GM21737 (cell line): ENCODE results near the gene USPL1.
A peak's percentile ranks its signal among the peaks of the same experiment; 100 is the strongest.

Source experiments
- ATAC-seq: cut with Tn5 transposase; IDR thresholded peaks from one replicate; pipeline ENCODE4 v1.9.1; 2021; ENCODE audit warnings: mild to moderate bottlenecking, moderate library complexity; ENCODE audit not compliant: unreplicated experiment

The USPL1 gene

DNA sequence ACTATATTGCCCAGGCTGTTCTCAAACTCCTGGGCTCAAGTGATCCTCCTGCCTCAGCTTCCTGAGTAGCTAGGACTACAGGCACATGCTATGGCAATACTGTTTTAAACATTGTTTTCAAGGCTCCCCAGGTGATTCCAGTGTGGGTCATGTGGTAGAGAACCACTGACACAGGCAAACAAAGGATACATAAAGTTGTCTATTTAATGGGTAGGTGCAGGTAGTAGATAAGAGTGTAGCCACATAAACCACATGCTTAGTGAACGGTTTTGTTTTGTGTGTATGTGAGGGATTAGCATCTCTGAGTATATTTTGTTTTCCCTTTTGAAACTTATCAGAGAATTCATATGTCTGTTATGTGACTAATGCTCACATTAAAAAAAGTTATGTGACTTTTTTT lies 36.7 kb downstream of the USPL1 start:
- no peak for ATAC-seq

DNA sequence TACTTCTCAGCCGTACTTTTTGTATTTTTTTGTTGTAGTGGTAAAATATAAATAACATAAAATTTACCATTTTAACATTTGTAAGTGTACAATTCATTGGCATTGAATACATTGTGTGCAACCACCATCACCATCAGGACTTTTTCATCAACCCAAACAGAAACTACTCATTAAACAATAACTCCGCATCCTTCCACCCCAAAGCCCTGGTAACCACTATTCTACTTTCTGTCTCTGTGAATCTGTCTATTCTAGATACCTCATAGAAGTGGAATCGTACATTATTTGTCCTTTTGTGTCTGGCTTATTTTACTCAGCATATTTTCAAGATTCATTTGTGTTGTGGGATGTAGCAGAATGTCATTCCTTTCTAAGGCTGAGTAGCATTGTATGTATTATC lies 38.5 kb downstream of the USPL1 start:
- no peak for ATAC-seq

DNA sequence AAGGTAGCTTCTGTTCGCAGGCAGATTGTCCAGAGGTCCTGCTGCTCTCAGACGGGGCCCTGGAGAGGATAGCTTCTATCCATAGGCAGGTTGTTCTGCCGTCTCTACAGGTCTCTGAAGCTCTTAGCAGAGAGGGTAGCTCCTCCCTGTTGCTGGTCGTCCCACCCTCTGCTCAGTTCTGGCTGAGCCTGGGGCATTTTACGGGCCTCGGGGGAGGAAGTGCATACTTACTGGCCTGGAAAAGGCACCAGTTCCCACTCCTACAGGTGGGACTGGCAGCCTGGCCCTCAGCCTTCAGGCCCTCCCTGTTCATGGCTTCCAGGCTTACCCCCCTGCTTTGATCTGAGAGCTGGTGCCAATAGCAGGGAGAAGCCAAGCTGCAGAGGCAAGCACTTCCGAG lies 42.3 kb downstream of the USPL1 start:
- no peak for ATAC-seq

DNA sequence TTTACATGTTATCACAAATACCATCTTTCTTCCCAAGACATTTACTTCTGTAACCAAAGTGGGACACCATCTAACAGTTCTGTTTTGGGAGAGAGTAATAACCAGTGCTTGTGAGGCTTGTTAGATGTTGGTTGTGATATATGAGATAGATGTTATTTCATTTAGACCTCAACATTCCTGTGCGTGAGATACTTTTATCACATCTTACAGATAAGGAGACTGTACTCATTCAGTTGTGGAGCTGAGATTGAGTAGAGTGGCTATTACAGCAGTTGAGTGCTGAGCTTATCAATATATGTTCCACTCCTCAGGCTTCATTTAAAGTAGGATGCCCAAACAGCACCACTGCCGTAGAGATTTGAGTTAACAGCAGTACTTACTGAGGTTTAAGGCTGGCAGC lies 43.1 kb downstream of the USPL1 start:
- ATAC-seq: no peak

DNA sequence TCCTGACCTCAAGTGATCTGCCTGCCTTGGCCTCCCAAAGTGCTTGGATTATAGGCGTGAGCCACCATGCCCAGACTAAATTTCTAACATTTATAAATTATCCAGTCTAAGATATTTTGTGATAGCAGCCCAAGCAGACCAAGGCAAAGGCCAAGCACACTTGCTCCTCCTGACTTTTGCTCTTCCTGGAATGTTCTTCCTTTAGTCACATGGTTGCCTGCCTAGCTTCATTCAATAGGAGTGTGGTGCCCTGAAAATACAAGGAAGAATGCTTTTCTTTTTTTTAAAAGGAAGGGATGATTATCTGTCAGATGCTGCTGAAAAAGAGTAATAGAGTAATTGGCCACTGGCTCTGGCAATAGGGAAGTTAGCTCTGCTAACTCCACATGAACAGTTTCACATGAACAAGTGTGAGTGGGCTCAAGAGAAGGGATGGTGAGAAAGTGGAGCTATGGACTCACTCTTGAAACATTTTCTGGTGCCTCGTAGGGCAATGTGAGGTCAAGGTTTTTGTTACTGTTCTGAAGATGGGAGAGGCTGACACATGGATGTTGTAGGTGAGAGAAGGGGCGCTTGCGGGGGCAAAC lies 47.1 kb downstream of the USPL1 start:
- ATAC-seq: no peak

DNA sequence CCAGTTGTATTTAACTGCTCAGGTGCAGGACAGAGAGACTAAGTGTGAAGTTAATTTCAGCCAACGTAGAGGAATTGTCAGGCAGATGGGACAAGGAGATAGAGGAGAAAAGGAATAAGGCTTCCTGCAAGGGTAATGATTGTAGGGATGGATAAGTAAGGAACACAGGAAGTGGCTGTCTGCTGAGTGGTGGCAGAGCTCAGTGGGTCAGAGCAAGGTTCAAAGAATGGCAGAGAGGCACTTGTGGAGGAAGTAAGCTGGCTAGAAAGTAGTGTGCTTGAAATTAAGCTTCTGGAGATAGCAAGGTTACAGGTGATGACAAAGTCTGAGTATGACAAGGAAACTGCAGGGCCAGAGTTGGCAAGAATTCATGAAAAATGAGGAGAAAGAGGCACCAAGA lies 47.9 kb downstream of the USPL1 start:
- ATAC-seq: no peak

DNA sequence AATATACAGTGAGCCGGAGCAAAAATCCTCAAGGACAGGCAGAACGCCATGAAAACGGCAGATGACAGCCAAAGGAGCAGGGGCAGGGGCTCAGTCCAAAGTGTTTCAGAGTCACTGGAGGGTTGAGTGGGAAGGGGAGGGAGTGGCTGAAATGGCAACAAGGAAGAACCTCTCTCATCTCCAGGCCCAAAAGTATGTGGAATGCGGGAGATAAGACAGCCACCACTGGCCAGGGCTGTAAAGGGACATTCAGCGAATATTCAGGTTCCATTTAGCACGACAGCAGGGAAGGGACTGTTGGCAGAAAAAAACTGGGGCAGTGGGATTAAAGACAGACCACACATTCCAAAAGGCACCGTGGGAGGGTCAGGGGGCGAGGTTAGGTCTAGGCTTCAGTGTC lies 48.4 kb downstream of the USPL1 start:
- no peak for ATAC-seq

DNA sequence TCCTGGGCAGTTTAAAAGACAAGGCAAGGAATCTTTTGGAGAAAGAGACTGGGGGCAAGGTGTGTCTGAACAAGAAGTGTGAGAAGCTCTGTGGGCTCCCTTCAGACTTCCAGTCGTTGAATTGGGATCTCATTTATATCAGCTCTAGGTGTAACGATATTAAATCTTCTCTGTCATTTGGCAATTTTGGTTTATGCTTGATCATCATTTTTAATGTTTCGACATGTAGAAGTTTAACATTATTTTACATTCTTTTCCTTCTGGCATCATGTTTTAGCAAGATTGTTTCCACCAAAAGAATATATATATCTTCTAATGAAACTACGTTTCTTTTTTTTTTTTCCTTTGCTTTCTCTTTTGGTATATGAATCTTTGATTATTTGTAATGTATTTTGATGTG lies 49.3 kb downstream of the USPL1 start:
- no peak for ATAC-seq

DNA sequence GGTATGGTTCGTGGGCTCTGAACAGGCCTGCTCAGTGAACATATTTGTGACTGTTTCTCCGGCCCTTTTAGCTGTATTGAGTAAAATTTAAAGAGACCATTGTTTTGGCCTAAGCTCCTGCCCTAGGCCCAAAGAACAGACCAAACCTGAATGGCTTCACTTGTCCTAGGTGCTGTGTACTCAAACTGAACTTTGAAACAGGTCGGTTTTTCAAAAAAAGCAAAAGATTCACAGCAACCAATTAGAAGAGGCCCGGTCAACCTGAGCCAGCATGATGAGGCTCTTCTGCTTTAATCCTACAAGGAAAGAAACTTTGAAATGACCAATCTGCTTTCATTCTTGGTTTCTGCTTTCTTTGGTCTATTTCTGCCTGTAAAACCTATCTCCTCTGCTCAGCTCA lies 50.6 kb downstream of the USPL1 start:
- no peak for ATAC-seq

DNA sequence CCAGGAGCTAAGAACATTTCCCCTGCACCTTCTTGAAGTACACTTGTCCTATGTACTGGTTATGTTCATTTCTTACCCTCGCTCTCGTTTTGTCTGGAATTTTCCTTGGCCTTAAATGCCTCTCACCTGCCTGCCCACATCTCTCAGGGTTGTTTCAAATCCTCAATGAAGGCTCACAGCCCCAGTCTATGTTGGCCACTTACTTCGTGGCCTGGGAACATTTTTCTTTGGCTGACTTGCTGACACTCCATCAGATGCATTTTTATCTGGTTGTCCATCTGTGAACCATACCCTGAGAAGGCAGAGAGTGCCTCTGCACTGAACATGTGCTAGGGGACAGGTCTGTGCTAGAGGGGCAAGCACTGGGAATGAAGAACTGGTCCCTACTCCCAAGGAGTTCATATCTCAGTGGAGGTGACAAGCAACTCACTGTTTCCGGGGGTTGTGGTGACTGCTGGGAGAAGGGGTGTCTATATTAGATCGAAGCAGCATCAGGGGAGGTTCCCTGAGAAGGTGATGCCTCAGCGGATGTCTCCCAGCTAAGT lies 53.6 kb downstream of the USPL1 start:
- no peak for ATAC-seq

DNA sequence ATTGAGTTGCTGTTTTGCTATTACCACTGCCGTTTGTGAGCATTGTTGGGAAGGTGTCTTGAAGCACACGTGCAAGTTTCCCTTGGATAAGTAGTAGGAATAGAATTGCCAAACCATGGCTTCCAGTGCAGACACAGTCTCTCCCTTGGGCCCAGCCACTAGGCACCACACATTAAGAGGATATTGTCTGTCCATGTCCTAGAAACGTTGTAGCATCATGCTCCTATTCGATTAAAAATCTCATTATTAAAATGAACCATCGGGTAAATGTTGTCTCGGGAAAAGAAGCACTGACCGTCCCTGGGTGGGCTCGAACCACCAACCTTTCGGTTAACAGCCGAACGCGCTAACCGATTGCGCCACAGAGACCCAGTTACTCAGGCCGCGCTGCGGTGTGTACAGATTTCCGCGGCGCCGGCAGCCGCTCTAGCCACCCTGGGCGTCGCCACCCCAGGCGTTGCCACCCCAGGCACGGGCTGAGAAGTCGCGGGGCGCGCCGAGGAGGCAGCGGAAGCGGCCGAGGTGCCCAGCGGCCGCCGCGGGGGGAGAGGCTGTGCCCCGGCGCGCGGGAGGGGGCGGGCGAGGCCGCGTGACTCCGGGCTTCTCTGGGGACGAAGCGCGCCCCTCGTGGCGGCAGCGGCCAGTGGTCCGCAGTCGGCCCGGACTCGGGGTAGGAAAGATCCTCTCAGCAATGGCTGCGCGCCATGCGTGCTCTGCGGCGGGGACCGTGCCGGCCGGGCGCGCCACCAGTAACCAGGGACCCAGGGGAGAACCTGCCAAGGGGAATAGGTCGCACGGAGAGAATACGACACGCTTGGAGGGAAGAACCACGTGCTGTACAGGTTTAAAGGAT lies 56.2 kb downstream of the USPL1 start:
- ATAC-seq: peak; percentile 87

DNA sequence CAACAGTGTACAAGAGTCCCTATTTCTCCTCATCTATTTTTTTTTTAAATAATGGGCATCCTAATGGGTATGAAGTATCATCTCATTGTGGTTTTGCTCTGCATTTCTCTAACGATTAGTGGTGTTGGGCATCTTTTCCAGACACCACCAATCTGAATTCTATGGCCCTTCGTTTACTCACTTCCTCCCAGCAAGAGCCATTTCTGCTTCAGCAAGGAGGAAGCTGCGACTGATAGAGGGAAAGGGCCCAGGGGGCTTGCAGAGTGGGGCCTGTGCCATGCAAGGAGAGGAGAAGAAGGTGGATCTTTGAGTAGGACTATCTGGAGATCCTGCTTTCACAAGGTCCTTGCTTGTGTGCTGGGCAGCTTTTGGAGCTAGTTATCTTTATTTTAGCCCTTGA lies 58.0 kb downstream of the USPL1 start:
- ATAC-seq: no peak

DNA sequence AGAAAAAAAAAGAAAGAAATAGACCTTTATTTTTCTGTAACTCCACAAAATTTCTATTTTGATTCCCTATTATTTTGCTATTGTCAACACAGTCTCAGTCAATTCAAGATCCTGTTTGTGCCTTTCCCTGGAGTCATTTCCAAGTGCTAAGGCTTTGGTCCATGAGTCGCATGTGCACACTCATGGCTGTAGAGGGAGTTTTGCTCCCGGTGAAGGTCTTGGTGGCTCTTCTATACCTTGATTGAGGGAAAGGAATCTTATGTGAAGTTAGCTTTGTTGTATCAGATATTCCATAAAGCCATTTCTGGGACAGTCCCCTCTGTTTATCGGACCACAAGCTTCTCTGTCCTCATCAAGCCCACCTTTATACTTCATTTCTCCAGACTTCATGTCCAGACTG lies 59.0 kb downstream of the USPL1 start:
- ATAC-seq: no peak

DNA sequence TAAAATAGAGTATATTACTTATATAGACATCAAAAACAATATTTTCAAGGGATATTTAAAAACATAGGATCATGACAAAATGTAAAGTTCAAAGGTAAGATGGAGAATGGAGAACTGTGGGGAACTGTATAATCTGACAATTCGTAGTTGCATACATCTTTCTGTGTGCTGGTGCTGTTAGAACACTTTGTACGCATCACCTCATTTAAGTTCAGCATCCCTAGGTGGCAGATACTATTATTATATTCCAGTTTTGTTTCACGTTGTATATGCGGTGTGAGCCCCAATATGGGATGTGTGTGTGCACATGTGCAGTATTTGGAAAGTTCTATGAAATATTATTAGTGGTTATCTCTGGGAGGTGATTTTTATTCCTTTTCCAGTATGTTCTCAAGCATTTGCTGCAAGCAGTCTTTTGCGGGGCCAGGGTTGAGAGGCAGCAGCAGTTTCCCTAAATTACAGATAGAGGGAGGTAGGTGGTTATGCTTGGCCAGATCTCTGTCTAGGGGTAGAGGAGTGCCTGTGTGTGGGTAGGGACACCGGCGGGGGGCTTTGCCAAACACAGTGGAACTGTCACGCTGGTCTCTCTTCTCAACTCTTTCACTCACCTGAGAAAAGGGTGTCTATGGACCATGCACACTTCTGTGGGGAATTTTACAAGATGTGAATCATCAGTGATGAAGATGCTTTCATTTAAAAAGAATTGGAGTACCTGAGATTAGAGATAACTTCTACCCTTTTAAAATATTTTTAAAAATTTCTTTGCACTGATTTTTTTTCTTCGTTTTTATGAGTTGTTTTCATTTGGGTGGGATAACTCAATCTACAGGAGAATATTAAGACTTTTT lies 62.0 kb downstream of the USPL1 start:
- no peak for ATAC-seq

DNA sequence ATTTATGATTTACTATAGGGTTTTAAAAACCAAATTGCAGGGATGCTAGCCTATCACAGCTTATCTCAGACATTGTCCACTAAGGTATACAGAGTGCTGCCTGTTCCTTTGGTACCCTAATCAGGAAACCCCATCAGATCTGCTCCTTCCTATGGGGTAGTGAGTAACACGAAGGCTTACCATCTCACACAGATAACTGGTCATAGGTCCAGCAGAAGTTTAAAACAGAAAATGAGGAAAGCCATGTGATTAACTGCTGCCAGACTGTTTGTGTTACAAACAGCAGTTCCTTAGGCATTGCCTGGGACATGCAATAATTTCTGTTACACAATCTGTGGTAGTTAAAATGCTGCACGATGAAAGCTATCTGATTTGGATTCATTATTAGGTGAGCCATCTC lies 64.1 kb downstream of the USPL1 start:
- ATAC-seq: no peak

DNA sequence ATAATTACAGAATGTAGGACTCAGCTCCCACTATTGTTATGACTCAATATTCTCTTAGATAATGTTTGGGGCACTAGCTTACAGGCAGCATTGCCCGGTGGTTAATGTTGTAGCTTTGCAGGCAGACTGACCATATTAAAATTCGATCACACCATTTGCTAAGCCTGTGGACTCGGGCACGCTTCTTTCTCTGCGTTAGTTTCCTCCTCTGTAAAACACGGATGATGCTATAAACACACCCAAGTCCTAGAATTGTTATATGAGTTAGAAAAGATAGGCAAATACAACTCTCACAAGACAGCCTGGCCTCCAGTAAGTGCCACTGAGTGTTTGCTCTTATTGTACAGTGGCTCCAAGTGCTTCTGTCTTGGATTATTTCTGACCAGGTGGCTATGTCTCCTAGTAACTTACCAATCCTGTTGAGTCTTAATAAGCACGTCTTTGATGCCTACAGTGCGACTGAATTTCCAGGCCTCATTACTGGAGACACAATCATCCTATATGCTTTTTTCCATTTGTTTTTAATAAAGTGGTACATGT lies 67.7 kb downstream of the USPL1 start:
- no peak for ATAC-seq

DNA sequence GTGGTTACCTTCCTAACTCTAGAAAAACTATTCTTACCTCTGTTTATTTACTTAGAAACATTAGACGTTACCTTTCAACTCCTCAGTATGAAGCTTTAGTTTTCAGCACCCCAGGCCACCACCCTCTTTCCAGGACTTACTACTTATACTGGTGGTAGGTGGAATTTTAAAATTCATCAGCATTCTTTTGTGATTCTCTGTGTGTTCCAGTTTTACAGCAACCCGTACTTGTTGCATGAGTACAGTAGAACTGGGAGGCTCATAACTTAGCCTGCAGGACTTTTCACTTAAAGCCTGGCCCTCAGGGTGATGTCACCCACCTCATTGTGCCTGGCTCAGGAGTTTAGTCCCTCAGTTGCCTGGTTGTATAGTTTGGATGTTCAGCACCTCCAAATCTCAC lies 68.3 kb downstream of the USPL1 start:
- ATAC-seq: no peak

DNA sequence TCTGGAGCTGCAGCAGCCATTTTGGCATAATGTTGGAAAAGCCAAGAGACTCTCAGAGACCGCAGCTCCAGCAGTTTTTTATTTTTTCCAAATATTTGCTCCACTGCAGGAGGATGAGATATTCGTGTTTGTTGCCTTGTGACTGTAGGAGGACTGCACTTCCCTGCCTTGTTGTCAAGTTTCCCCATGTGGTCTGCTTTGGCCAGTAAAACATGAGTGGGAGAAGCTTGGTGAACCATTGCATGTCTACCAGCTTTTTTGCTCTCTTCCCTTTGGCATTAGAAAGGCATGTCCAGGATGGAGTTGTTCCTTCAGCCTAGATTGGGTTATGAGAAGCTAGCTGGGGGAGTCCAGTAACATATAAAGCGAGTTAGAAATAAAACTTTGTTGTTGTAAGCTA lies 69.9 kb downstream of the USPL1 start:
- ATAC-seq: no peak

DNA sequence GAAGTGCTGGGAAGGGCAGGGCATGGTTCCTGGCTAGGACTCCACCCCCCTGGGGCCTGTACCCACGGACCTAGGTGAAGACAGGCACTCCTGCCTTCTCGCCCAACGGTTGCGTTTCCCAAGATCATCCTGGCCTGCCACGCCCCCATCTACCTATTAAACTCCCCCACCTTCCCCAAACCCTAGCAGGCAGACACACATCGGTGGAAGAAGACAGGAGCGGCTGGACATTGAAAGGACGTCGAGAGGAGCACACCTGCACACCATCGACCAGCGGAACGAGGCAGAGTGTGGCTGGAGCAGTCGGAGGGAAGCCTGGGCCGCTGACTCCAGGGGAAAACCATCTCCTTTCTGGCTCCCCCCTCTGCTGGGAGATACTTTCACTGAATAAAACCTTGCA lies 72.0 kb downstream of the USPL1 start:
- no peak for ATAC-seq

DNA sequence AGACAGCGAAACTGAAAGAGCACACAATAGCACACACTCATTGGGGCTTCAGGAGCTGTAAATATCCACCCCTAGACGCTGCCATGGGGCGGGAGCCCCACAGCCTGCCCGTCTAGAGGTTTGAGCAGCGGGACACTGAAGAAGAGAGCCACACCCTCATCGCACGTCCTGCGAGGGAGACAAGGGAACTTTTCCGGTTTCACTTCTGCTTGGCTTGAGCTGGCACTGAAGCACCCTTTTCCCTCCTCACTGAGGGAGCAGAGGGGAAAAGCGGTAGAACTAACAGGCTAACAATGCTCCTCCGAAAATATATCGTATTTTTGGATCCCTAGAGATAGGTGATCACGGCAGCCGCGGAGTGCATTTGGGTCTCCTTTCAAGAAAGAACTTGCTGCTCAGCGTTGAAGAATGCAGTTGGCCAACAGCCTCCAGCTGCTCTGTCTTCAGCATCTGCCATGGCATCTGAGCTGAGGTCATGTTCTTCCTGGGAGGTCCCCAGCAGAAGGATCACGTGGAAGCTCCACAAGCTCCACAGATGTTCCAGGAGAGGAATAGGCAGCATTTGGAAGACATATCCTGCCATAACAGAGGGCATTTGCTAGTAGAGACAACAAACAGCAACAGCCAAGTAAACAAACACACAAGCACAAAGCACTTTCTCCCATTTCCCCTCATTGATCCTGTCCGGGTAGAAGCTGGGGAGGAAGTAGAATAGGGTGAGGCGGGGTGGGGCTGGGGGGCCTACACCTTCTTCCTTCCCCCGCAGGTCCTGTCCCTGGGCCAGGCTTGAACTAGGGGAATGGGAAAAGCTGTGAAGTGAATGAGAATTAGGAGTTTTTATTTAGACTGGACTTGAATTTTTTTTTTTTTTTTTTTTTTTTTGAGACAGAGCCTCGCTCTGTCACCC lies 72.8 kb downstream of the USPL1 start:
- ATAC-seq: no peak
